ENCODE data around the gene CLCNKB.
"Not testable (repeated sequence)": the region's sequence is repeated elsewhere in the genome, so short reads cannot be mapped to it uniquely, and the experiment has no call there.

CLCNKB gene

GRCh38 chr1:16014509-16015482, 28.8 kb upstream of the CLCNKB start:
- in situ Hi-C loops (cut with MboI; ENCODE audit: low sequenced_read_pairs): no loop called here

DNA sequence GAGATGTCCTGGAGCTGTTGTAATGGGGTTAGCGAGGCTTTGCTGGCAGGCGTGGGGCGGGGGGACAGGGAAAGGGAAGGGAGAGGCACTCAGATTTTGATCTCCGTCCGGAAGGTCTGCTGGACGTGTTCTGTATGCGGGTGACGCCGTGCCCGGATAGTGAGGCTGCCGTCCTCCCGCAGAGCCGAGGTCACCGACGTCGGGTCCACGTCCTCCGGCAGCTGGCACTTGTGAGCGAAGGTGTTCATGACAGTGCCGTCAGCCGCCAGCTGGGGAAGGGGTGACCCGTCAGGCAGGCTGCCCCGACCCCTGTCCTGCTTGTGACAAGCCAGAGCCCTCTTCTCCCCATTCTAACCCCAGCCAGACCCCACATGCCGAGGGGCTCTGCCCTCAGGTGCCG, 28.1 kb upstream of the CLCNKB start:
- in situ Hi-C loops (cut with MboI; ENCODE audit: low sequenced_read_pairs): no loop called here

DNA sequence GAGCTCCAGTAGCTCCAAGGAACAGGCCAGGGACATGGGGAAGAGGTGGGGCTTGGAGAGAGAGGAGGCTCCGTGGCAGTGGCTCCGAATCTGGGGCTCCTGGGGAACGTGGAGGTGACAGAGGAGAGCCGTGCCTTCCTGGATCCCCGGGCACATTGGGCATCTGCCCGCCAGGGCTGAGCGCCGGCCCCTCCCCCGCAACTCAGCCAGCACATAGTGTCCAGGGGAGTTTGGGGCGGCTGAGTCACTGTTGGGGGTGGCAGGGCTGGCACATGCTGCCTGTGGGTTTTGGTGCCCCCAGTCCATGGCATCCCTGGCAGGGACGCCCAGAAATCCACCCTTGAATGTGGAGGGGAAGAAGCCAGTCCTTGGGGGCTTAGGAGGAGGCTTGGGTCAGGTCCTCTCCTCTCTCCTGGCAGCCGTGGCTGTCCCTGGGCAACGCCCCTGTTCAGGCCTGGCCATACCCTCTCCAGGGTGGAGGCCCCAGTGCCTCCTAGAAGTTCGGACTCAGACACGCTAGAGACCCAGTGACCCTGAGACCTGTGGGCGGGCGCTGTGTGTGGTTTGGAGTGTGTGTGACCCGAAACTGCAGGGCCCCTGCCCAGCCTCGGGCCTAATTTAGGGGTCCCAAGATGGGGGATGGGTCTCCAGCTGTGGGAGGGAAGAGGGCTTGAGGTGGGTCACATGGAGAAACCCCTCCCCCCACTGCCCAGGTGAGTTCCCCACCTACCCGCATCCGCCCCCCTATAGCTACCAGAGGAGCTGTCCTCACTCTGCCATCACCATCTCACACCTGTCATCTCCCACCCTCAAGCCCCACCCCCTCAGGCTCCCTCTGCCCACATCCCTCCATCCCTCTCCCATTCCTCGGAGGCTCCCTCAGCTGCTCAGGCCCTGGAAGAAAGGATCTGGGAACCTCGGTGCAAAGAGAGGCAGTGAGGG, 27.4 kb upstream of the CLCNKB start:
- in situ Hi-C loops (cut with MboI; ENCODE audit: low sequenced_read_pairs): no loop called here

DNA sequence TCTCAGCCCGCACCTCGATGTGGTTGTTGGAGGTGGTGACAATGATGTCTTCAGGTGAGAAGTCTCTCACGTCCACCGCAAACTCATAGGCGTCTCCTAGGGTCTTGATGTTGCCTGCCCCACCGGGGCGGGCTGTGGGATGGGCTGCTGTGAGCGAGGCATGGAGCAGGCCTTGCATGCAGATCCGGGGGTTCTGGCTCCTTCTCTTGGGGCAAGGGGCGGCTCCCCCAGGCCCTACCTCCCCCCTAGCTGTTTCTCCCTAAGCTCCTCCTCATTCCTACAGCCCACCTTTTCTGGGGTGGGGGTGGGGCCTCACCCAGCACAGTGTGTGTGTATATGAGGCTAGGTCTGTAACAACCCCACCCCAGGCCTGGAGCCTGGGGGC, 26.5 kb upstream of the CLCNKB start:
- in situ Hi-C loops (cut with MboI; ENCODE audit: low sequenced_read_pairs): no loop called here

DNA sequence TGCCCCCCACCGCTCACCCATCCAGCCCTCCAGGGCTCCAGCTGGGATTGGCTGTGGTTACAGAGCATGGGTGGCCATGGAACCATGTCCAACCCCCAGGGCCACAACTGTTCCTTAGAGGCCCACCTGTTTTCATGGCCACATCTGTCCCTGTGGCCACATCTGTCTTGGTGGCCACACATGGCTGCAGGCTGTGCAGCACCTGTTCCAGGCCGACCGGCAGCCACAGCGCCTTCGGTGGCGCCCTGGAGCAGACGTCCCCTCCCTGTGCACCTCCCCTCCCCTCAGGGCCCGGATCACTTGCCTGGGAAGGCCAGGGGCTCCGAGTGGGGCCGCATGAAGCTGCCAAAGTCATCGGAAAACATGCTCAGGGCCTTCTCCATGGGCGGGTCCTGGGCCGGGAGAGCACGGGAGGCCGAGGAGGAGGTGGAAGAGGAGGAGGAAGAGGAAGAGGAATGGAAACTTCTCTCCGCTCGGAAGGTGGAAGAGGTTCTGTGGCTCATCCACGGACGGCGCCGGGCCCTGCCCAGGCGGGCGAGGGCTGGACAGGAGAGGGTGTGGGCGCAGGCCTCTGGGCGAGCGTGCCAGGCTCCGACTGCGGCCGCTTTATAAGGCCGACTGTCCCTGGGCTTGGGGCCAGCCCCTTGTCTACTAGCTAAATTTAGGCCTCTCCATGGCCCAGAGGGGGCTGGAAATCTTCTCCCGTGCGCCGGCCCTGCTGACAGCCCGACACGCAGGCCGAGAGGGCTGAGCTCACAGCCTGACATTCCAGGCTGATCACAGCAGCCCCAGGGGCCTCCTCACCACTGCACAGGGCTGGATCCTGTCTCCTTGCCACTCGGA, 25.9 kb upstream of the CLCNKB start, which contains the start of gene HSPB7:
HSPB7 (minus strand) TSS at position 583 of the 843 bp plus-strand sequence; CDS start at position 503, 80 bp downstream.
- in situ Hi-C loops (cut with MboI; ENCODE audit: low sequenced_read_pairs): no loop called here

GRCh38 chr1:16018308-16018707, 25.3 kb upstream of the CLCNKB start:
- in situ Hi-C loops (cut with MboI; ENCODE audit: low sequenced_read_pairs): no loop called here

- in situ Hi-C loops (cut with MboI; ENCODE audit: low sequenced_read_pairs): no loop called here
Observed at GRCh38 chr1:16018749-16019643, 24.6 kb upstream of the CLCNKB start.

DNA sequence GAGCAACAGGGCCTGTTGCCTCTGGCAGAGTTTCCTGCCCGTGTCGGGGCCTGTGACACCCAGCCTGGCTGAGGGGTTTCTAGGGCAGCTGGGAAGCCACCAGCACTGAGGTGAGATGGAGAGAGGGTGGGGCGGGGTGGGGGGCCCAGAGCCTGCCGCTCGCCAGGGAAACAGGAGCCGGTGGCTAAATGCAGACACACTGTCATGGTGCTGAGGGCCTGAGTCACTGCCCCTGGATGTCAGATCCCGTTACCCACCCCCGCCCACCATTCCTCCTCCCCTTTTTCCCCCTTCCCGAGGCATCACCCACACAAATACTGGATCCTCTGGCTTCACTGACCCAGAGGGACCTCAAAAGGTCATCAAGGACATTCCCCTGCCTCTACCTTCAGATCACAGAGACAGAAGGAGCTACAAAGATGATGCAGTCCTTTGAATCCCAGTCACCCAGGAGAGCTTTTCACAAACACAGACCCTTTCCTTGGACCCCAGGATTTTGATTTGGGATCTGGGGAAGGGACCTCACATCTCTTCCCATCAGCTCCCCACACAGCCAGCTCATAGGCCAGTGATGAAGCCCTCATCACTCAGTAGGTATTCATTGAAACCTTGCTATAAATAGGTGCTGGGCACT, 23.8 kb upstream of the CLCNKB start:
- in situ Hi-C loops (cut with MboI; ENCODE audit: low sequenced_read_pairs): no loop called here

- in situ Hi-C loops (cut with MboI; ENCODE audit: low sequenced_read_pairs): no loop called here
Observed at GRCh38 chr1:16020325-16020724, 23.3 kb upstream of the CLCNKB start.

GRCh38 chr1:16020878-16021277, 22.7 kb upstream of the CLCNKB start:
- in situ Hi-C loops (cut with MboI; ENCODE audit: low sequenced_read_pairs): not testable (repeated sequence)

GRCh38 chr1:16021681-16022080, 21.9 kb upstream of the CLCNKB start, which contains the start of gene CLCNKA:
TSS of gene CLCNKA (plus strand) at chr1:16022036. CDS start at chr1:16022620, 584 bp downstream.
- in situ Hi-C loops (cut with MboI; ENCODE audit: low sequenced_read_pairs): no loop called here

GRCh38 chr1:16022393-16022792, 21.2 kb upstream of the CLCNKB start:
- in situ Hi-C loops (cut with MboI; ENCODE audit: low sequenced_read_pairs): no loop called here

- in situ Hi-C loops (cut with MboI; ENCODE audit: low sequenced_read_pairs): no loop called here
Observed at GRCh38 chr1:16023050-16023653, 20.4 kb upstream of the CLCNKB start.

- in situ Hi-C loops (cut with MboI; ENCODE audit: low sequenced_read_pairs): not testable (repeated sequence)
Observed at GRCh38 chr1:16026302-16026701, 17.3 kb upstream of the CLCNKB start.

- in situ Hi-C loops (cut with MboI; ENCODE audit: low sequenced_read_pairs): no loop called here
Observed at GRCh38 chr1:16026723-16027484, 16.7 kb upstream of the CLCNKB start.

DNA sequence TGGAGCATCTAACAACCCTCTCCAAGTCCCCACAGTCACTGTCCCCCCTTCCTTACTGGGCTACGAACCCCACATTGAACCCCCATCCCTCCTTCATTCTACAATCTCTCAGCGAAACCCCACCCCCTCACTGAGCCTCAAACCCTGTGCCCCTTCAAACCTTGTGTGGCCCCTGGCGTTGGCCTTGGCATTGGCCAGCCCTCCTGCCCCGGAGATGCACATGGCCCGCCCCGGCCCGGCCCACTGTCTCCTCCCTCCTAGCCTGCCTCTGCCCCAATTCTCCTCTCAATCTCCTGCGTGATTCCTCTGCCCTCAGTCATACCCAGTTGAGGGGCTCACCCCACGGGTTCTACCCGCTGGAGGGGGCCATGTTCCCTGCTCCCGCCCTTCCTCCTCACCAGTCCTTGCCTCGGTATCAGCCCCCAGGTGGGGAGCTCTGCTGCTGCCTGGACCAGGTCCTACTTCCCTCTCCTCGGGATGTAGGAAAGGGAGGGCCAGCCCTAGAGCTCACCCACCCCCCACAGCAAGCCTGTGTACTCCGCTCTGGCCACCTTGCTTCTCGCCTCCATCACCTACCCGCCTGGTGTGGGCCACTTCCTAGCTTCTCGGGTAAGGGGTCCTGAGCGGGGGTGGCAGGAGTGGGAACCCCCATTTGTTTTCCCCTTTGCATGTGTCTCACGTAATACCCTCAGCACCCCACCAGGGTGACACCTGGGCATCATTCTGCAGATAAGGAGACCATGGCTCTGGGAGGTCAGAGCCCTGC, 15.2 kb upstream of the CLCNKB start:
- in situ Hi-C loops (cut with MboI; ENCODE audit: low sequenced_read_pairs): no loop called here

GRCh38 chr1:16029003-16029268, 14.6 kb upstream of the CLCNKB start:
- in situ Hi-C loops (cut with MboI; ENCODE audit: low sequenced_read_pairs): not testable (repeated sequence)

All from HL-60/S4 (cell line).